Stomach (tissue), 4 donors: ENCODE data around the gene DNAJC6.

Experiments used
- POLR2A ChIP-seq, 4 donors: fragments of 450-650 bp; IDR thresholded peaks; one replicate each; pipeline ENCODE4 v1.6.1; 2016; ENCODE audit warnings: antibody characterized with exemption in 4 of 4, control low read depth in 2 of 4, mild to moderate bottlenecking in 1 of 4, moderate library complexity in 1 of 4
- POLR2AphosphoS5 ChIP-seq, 3 donors: sonication (generic); formaldehyde crosslinking; IDR thresholded peaks; one replicate each; pipeline ENCODE4 v1.6.1; 2016; ENCODE audit warnings: antibody characterized with exemption in 3 of 3
- TF ChIP-seq, protein P1 (sequence below), 7 experiments: fragments of 450-650 bp in 4 of 7; fragments of 200-600 bp in 3 of 7; sonication (generic) in 3 of 7; IDR thresholded peaks; one replicate each; pipeline ENCODE4 v1.5.1; 2016 to 2019; ENCODE audit warnings: antibody characterized with exemption in 7 of 7, control low read depth in 2 of 7, mild to moderate bottlenecking in 1 of 7

DNA sequence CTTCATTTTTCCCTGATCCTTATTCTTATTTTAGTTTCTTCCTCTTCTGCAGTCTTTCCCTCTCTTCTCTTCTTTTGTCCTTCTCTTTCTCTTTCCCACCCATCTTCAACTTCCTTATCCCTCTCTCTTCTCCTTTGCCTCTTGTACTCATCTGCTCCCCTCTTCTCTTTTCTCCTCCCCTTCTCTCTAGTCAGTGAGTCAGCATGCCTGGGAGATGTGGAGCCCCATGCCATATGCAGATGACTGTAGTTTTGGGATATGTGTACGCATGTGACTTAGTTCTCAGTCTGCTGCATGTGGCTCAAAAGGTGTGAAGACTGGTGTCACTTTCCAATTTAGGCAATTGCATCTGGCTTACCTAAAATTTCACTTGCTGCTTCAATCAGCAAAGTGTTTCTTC is 10.4 kb downstream of the DNAJC6 start:
- TF ChIP-seq, protein P1, sequence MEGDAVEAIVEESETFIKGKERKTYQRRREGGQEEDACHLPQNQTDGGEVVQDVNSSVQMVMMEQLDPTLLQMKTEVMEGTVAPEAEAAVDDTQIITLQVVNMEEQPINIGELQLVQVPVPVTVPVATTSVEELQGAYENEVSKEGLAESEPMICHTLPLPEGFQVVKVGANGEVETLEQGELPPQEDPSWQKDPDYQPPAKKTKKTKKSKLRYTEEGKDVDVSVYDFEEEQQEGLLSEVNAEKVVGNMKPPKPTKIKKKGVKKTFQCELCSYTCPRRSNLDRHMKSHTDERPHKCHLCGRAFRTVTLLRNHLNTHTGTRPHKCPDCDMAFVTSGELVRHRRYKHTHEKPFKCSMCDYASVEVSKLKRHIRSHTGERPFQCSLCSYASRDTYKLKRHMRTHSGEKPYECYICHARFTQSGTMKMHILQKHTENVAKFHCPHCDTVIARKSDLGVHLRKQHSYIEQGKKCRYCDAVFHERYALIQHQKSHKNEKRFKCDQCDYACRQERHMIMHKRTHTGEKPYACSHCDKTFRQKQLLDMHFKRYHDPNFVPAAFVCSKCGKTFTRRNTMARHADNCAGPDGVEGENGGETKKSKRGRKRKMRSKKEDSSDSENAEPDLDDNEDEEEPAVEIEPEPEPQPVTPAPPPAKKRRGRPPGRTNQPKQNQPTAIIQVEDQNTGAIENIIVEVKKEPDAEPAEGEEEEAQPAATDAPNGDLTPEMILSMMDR (IDR thresholded peaks at IDR 0.05): no peak
- TF ChIP-seq POLR2AphosphoS5 (IDR thresholded peaks at IDR 0.05) (no peak), POLR2A (IDR thresholded peaks at IDR 0.05) (no peak)
